CD14-positive monocyte (primary cell): ENCODE measurements around the gene DNAJC30. TPM values are rescaled to one million over a fixed set of nuclear protein-coding genes. Genes with fewer than 3 reads are reported as not detected.

Experiments
- DNase-seq, 3 donors: peaks; one replicate each; pipeline ENCODE4 v3.0.0-alpha.2; 2011 to 2022
- H2AFZ ChIP-seq: 2 replicates; pipeline ENCODE4 v1.6.0; 2012; ENCODE audit warnings: mild to moderate bottlenecking, low read depth, low read length, inconsistent platforms; ENCODE audit not compliant: insufficient read depth, poor library complexity, severe bottlenecking
- H3K27ac ChIP-seq, 2 donors: 1 replicate in 1 of 2; 2 replicates in 1 of 2; pipeline ENCODE4 v1.5.1; 2012 to 2013; ENCODE audit warnings: low read length in 2 of 2, control low read depth in 1 of 2, inconsistent platforms in 1 of 2, low read depth in 1 of 2, mild to moderate bottlenecking in 1 of 2
- H3K27me3 ChIP-seq, 2 donors: one replicate each; pipeline versions ENCODE4 v1.6.0 to v1.6.1; 2011 to 2013; ENCODE audit warnings: low read length in 2 of 2; ENCODE audit not compliant: control insufficient read depth in 2 of 2, insufficient read depth in 2 of 2
- H3K36me3 ChIP-seq, 2 donors: replicated peaks in 1 of 2; 1 replicate in 1 of 2; 2 replicates in 1 of 2; pipeline versions ENCODE4 v1.5.1 to v1.6.1; 2012 to 2013; ENCODE audit warnings: low read length in 2 of 2, control low read depth in 1 of 2, inconsistent platforms in 1 of 2, mild to moderate bottlenecking in 1 of 2; ENCODE audit not compliant: insufficient read depth in 2 of 2, control insufficient read depth in 1 of 2
- H3K4me1 ChIP-seq, 2 donors: 1 replicate in 1 of 2; 2 replicates in 1 of 2; pipeline versions ENCODE4 v1.5.1 to v1.6.1; 2012 to 2013; ENCODE audit warnings: low read length in 2 of 2, control low read depth in 1 of 2, inconsistent platforms in 1 of 2, mild to moderate bottlenecking in 1 of 2, moderate library complexity in 1 of 2; ENCODE audit not compliant: insufficient read depth in 2 of 2, control insufficient read depth in 1 of 2
- H3K4me2 ChIP-seq: replicated peaks from 2 replicates; pipeline ENCODE3; 2012; ENCODE audit warnings: low read length, moderate library complexity, mild to moderate bottlenecking; ENCODE audit not compliant: poor library complexity, severe bottlenecking; ENCODE audit errors: extremely low read depth
- H3K4me3 ChIP-seq, 3 experiments: fragments of 200-600 bp in 1 of 3; sonication (generic) in 1 of 3; replicated peaks in 1 of 3; 1 replicate in 2 of 3; 2 replicates in 1 of 3; pipeline ENCODE4 v1.5.1; 2011 to 2013; ENCODE audit warnings: low read length in 3 of 3, mild to moderate bottlenecking in 3 of 3, control low read depth in 2 of 3, low read depth in 2 of 3, inconsistent platforms in 1 of 3, moderate library complexity in 1 of 3
- H3K79me2 ChIP-seq: 2 replicates; pipeline ENCODE4 v1.6.0; 2012; ENCODE audit warnings: mild to moderate bottlenecking, control low read depth, inconsistent platforms, low read length, moderate library complexity; ENCODE audit not compliant: insufficient read depth
- H3K9ac ChIP-seq: 2 replicates; pipeline ENCODE4 v1.6.0; 2017; ENCODE audit warnings: low read length, mild to moderate bottlenecking; ENCODE audit not compliant: insufficient read depth, poor library complexity, severe bottlenecking
- H3K9me3 ChIP-seq, 2 donors: replicated peaks in 1 of 2; 1 replicate in 1 of 2; 2 replicates in 1 of 2; pipeline versions ENCODE4 v1.5.1 to v1.6.1; 2012 to 2013; ENCODE audit warnings: low read length in 2 of 2, control low read depth in 1 of 2; ENCODE audit not compliant: control insufficient read depth in 1 of 2, insufficient read depth in 1 of 2
- H4K20me1 ChIP-seq: 2 replicates; pipeline ENCODE4 v1.6.0; 2012; ENCODE audit warnings: mild to moderate bottlenecking, low read length, control low read depth, moderate library complexity; ENCODE audit not compliant: insufficient read depth
- H3K27ac Mint-ChIP-seq, 7 donors: one replicate each; pipeline ENCODE4 v1.8.0; 2020; ENCODE audit warnings: mild to moderate bottlenecking in 7 of 7, mixed read lengths in 7 of 7, moderate library complexity in 6 of 7, inconsistent platforms in 2 of 7
- H3K27me3 Mint-ChIP-seq, 3 donors: one replicate each; pipeline ENCODE4 v1.8.0; 2021 to 2022; ENCODE audit warnings: low read depth in 3 of 3, mild to moderate bottlenecking in 3 of 3, mixed read lengths in 3 of 3, moderate library complexity in 3 of 3, inconsistent platforms in 1 of 3
- H3K36me3 Mint-ChIP-seq, 2 donors: one replicate each; pipeline ENCODE4 v1.8.0; 2020; ENCODE audit warnings: mixed read lengths in 2 of 2, inconsistent platforms in 1 of 2, mild to moderate bottlenecking in 1 of 2
- H3K4me1 Mint-ChIP-seq: one replicate; pipeline ENCODE4 v1.8.0; 2020; ENCODE audit warnings: mild to moderate bottlenecking, mixed read lengths
- H3K4me3 Mint-ChIP-seq, 2 donors: one replicate each; pipeline ENCODE4 v1.8.0; 2020; ENCODE audit warnings: mild to moderate bottlenecking in 2 of 2, mixed read lengths in 2 of 2, moderate library complexity in 1 of 2
- H3K9me3 Mint-ChIP-seq, 7 donors: one replicate each; pipeline ENCODE4 v1.8.0; 2020 to 2022; ENCODE audit warnings: mixed read lengths in 7 of 7, mild to moderate bottlenecking in 6 of 7, moderate library complexity in 6 of 7, inconsistent platforms in 2 of 7
- CTCF ChIP-seq: fragments of 200-600 bp; IDR thresholded peaks from one replicate; pipeline ENCODE4 v1.8.0; 2022; ENCODE audit warnings: antibody characterized with exemption, mild to moderate bottlenecking
- WGBS: methylation state at CpG from one replicate; pipeline ENCODE4 v1.1.5; 2013; ENCODE audit warnings: missing lambda C conversion rate; ENCODE audit not compliant: insufficient coverage; 5-methylcytosine and 5-hydroxymethylcytosine counted together
- intact Hi-C, 2 donors: fragments of 100-400 bp; cut with micrococcal nuclease; formaldehyde crosslinking; loops; one replicate each; pipeline versions ENCODE4 v1.15.0 to v1.15.1; 2023
- polyA plus RNA-seq, 3 donors: library from polyadenylated mRNA; depleted of rRNA in 1 of 3; unstranded in 2 of 3; stranded (reverse) in 1 of 3; fragments of 300-500 nt in 2 of 3; fragments of >200 nt in 1 of 3; fragmentation: Illumina TruSeq in 2 of 3; gene quantifications; 1 replicate in 2 of 3; 2 replicates in 1 of 3; pipeline ENCODE4 v1.2.3, GENCODE V29; 2012 to 2021

Gene DNAJC30
- polyA plus RNA-seq, 3 donors, result 2.4 to 5.2 (median 3.2) TPM

DNA sequence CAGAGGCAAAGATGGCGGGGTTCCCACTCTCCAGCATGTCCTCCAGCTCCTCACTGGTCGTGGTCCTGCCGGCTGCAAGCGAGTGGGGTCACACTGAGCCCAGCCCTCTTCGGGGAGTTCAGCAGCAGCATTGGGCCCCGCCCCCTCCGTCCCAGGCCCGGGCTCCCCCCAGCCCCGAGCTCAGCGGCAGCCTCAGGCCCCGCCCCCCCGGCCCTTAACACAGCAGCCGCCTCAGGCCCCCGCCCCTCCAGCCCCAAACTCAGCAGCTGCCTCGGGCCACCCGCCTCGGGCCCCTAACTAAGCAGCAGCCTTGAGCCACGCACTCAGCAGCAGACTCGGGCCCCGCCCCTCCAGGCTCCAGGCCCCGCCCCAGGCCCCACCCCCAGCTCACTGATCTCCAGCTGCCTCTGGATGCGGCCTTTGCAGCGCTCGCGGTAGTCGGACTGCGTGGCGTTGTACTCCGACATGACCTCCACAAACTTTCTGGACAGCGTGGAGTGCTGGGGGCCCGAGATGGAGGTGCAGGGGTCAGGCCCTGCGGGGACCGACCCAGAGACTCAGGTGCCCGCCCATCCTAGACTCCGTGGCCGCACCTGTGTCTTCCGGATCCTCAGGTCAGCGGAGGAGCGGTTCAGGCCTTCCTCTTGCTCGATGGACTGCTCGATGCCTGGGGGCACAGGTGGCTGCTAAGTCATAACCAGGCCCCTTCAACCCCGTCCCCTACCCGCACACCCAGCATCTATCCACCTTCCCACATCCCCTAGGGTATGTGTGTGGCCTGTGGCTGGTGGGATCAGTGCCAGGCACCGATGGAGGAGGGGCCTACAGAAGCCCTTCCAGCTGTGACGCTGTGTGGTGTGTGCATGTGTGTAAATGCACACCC lies 20.7 kb upstream of the DNAJC30 start:
- Mint-ChIP-seq H3K4me3 (peak overlapping the region in 1 of 2 donors; percentile 81), H3K27me3 (peaks cover 62 to 80% (median 77%) of the 10 kb centered on the region in 3 donors), H3K27ac (peak overlapping the region in 1 of 7 donors; percentile 12), H3K36me3 (peaks cover 6 to 12% of the 10 kb centered on the region in 2 donors), H3K4me1 (peaks cover 27% of the 10 kb centered on the region), H3K9me3 (peaks cover 0 to 26% (median 5%) of the 10 kb centered on the region in 7 donors)
- Histone ChIP-seq H3K4me2 (peak overlapping the region; percentile 49), H3K4me1 (peaks cover 6 to 9% of the 10 kb centered on the region in 2 donors), H3K79me2 (no peaks in the 10 kb centered on the region), H3K9ac (no peak overlapping the region), H3K27ac (no peak overlapping the region), H4K20me1 (no peaks in the 10 kb centered on the region), H3K27me3 (peaks cover 6 to 65% of the 10 kb centered on the region in 2 donors), H3K4me3 (peak overlapping the region in 1 of 3 experiments; percentile 34), H2AFZ (no peak overlapping the region), H3K36me3 (peaks cover 4 to 7% of the 10 kb centered on the region in 2 donors), H3K9me3 (peaks cover 0 to 3% of the 10 kb centered on the region in 2 donors)
- peak; percentile 25 to 51 (median 48) for DNase-seq
- 19% methylated on average over 33 of the region's 45 CpGs for WGBS
- no peak for TF ChIP-seq CTCF
- intact Hi-C loops, result no loop called here

- Histone ChIP-seq H3K27ac (no peak overlapping the region), H3K36me3 (peaks cover 7 to 15% of the 10 kb centered on the region in 2 donors), H3K4me3 (peak overlapping the region in 1 of 3 experiments; percentile 34), H3K9me3 (peaks cover 0 to 3% of the 10 kb centered on the region in 2 donors), H3K9ac (no peak overlapping the region), H3K4me1 (peaks cover 6 to 9% of the 10 kb centered on the region in 2 donors), H3K27me3 (peaks cover 6 to 60% of the 10 kb centered on the region in 2 donors), H4K20me1 (no peaks in the 10 kb centered on the region), H3K4me2 (no peak overlapping the region), H2AFZ (no peak overlapping the region), H3K79me2 (no peaks in the 10 kb centered on the region)
- peaks cover 27% of the 10 kb centered on the region for H3K4me1 Mint-ChIP-seq
- H3K4me3 Mint-ChIP-seq, result peak overlapping the region in 1 of 2 donors; percentile 81
- 60% methylated on average over 13 of the region's 13 CpGs for WGBS
- peaks cover 59 to 73% (median 71%) of the 10 kb centered on the region in 3 donors for H3K27me3 Mint-ChIP-seq
- TF ChIP-seq CTCF, result no peak
- peaks cover 0 to 26% (median 5%) of the 10 kb centered on the region in 7 donors for H3K9me3 Mint-ChIP-seq
- peaks cover 13 to 20% of the 10 kb centered on the region in 2 donors for H3K36me3 Mint-ChIP-seq
- DNase-seq, result no peak
- no peak overlapping the region for H3K27ac Mint-ChIP-seq
- intact Hi-C loops, result no loop called here
Measured at GRCh38 chr7:73703225-73703624, 20.0 kb upstream of the DNAJC30 start.
